Nephron progenitor cell (in vitro differentiated cells): ENCODE measurements around the gene RALGAPB.

Source experiments
- DNase-seq: peaks from one replicate; pipeline ENCODE4 v3.0.0; 2021
- H3K27ac Mint-ChIP-seq: 2 replicates; pipeline ENCODE4 v1.8.0; 2021; ENCODE audit warnings: mild to moderate bottlenecking, moderate library complexity, mixed read lengths
- H3K27me3 Mint-ChIP-seq: 2 replicates; pipeline ENCODE4 v1.8.0; 2021; ENCODE audit warnings: mild to moderate bottlenecking, low read depth, mixed read lengths; ENCODE audit not compliant: poor library complexity
- H3K36me3 Mint-ChIP-seq: 2 replicates; pipeline ENCODE4 v1.8.0; 2021; ENCODE audit warnings: low read depth, mixed read lengths
- H3K4me1 Mint-ChIP-seq: 2 replicates; pipeline ENCODE4 v1.8.0; 2021; ENCODE audit warnings: mixed read lengths
- H3K4me3 Mint-ChIP-seq: 2 replicates; pipeline ENCODE4 v1.8.0; 2021; ENCODE audit warnings: mild to moderate bottlenecking, moderate library complexity, mixed read lengths
- H3K9me3 Mint-ChIP-seq: 2 replicates; pipeline ENCODE4 v1.8.0; 2021; ENCODE audit warnings: mild to moderate bottlenecking, moderate library complexity, mixed read lengths
- TF ChIP-seq, protein P1 (sequence below): fragments of 200-600 bp; sonication (generic); IDR thresholded peaks from 2 replicates; pipeline ENCODE4 v1.5.0; 2021; ENCODE audit warnings: antibody characterized with exemption

The RALGAPB gene

DNA sequence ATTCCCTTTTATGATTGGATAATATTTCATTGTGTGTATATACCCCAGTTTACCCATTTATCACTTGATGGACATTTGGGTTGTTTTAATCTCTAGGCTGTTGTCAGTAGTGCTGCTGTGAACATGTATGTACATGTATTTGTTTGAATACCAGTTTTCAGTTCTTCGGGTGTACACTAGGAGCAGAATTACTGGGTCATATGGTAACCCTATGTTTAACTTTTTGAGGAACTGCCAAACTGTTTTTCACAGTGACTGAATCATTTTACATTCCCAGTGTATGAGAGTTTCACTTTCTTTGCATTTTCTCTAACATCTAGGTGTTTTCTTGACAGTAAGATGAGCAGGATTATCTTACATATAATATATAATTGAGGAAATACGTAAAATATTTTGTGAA lies 63.7 kb downstream of the RALGAPB start:
- Mint-ChIP-seq H3K4me1 (no peaks in the 10 kb centered on the region), H3K27me3 (peaks cover 3% of the 10 kb centered on the region), H3K36me3 (peaks cover 53% of the 10 kb centered on the region), H3K9me3 (no peaks in the 10 kb centered on the region), H3K4me3 (no peak overlapping the region), H3K27ac (no peak overlapping the region)
- DNase-seq, result no peak
- TF ChIP-seq, protein P1, sequence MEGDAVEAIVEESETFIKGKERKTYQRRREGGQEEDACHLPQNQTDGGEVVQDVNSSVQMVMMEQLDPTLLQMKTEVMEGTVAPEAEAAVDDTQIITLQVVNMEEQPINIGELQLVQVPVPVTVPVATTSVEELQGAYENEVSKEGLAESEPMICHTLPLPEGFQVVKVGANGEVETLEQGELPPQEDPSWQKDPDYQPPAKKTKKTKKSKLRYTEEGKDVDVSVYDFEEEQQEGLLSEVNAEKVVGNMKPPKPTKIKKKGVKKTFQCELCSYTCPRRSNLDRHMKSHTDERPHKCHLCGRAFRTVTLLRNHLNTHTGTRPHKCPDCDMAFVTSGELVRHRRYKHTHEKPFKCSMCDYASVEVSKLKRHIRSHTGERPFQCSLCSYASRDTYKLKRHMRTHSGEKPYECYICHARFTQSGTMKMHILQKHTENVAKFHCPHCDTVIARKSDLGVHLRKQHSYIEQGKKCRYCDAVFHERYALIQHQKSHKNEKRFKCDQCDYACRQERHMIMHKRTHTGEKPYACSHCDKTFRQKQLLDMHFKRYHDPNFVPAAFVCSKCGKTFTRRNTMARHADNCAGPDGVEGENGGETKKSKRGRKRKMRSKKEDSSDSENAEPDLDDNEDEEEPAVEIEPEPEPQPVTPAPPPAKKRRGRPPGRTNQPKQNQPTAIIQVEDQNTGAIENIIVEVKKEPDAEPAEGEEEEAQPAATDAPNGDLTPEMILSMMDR, result no peak

DNA sequence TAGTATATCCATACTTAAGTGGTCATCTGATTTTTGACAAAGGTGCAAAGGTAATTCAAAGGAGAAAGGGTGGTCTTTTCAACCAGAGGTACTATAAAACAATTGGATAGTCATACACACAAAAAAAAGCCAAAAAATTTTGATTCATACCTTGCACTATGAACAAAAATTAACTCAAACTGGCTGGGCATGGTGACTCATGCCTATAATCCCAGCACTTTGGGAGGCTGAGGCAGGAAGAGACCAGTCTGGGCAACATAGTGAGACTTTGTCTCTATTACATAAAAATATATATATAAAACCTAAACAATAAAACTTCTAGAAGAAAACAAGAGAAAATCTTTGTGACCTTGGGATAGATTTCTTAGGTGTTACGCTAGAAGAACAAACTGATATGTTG lies 64.5 kb downstream of the RALGAPB start:
- Mint-ChIP-seq H3K27ac (no peak overlapping the region), H3K4me3 (no peak overlapping the region), H3K9me3 (no peaks in the 10 kb centered on the region), H3K4me1 (no peaks in the 10 kb centered on the region), H3K27me3 (peaks cover 3% of the 10 kb centered on the region), H3K36me3 (peaks cover 62% of the 10 kb centered on the region)
- TF ChIP-seq, protein P1, result no peak
- no peak for DNase-seq

DNA sequence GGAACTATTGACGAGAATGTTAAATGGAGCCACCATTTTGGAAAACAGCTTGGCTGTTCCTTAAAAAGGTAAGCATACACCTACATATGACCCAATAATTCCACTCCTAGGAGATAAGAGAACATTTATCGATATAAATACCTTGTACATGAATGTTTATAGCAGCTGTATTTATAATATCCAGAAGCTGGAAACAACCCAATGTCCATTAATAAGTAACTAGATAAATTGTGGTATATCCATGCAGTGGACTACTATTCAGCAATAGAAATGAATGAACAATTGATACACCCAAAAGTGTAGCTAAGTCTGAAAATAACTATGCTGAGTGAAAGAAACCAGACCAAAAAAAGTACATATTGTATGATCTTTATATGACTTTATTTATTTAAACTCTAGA lies 66.1 kb downstream of the RALGAPB start:
- no peaks in the 10 kb centered on the region for H3K9me3 Mint-ChIP-seq
- H3K27ac Mint-ChIP-seq, result no peak overlapping the region
- peaks cover 62% of the 10 kb centered on the region for H3K36me3 Mint-ChIP-seq
- H3K4me3 Mint-ChIP-seq, result no peak overlapping the region
- no peak for DNase-seq
- peaks cover 3% of the 10 kb centered on the region for H3K27me3 Mint-ChIP-seq
- TF ChIP-seq, protein P1, result no peak
- H3K4me1 Mint-ChIP-seq, result no peaks in the 10 kb centered on the region

DNA sequence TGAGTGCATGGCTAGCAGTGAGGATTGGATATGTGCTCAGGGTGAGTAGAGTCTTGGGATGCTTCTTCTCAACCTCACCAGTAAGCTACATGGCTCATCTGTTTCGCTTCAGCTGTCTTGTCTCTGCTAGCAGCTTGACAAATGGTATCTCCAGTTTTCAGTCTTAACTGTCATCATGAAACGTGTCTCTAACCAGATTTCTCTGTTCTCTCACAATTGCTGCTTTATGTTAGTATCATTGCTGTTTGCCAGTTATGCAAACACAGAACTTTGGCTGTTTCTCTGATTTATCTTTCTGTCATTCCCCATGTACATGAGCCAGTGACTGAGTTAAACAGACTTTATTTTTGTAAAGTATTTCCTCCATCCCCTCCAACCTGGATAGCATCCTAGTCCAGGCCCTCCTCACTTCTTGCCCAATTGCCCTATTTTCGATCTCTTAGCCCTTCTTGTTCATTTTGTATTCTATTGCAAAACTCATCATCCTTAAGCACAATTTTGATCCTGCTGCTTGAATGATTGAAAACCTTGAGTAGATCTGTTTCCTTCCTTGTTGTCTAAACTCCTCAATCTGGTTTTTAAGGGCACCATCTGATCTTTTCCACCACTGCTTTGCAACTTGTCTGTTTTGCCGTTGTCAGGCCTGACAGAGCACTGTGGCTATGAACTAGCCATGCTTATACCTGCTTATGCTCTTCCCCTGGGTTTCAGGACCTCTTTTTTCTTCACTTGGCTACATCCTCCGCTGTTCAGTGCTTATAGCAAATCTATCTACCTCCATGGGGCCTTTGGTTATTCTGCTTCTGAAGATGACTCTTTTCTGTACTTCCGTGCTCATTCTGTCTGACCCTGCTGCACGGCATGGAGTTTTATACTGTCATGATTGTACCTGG lies 70.6 kb downstream of the RALGAPB start:
- H3K4me1 Mint-ChIP-seq, result no peaks in the 10 kb centered on the region
- no peak overlapping the region for H3K27ac Mint-ChIP-seq
- H3K9me3 Mint-ChIP-seq, result no peaks in the 10 kb centered on the region
- DNase-seq, result no peak
- H3K27me3 Mint-ChIP-seq, result no peaks in the 10 kb centered on the region
- TF ChIP-seq, protein P1, result no peak
- H3K4me3 Mint-ChIP-seq, result no peak overlapping the region
- H3K36me3 Mint-ChIP-seq, result peaks cover 56% of the 10 kb centered on the region

DNA sequence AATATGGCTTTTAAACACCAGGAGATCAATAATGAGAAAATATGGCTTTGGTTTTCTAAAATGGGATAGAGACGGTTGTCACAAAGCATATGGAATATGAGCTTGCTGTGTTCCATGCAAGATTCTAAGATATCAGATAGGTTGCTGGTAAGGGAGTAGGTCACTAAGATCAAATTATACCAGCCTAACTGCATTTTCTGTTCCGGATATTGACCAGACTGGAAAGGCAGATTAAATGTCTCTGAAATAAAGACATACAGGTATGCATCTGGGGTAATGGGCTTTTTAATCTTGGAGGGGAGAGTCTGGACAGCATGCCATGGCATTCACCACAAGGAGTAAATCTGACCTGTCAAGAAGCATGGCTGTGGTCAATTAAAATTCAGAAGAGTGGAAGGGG lies 73.1 kb downstream of the RALGAPB start:
- TF ChIP-seq, protein P1, result no peak
- Mint-ChIP-seq H3K27ac (no peak overlapping the region), H3K4me3 (no peak overlapping the region), H3K27me3 (no peaks in the 10 kb centered on the region), H3K36me3 (peaks cover 57% of the 10 kb centered on the region), H3K4me1 (no peaks in the 10 kb centered on the region), H3K9me3 (no peaks in the 10 kb centered on the region)
- DNase-seq, result no peak
